SJCRH30 (cell line): ENCODE measurements around the gene TRPV2. TPM values are rescaled to one million over a fixed set of nuclear protein-coding genes. Genes with fewer than 3 reads are reported as not detected.
A peak's percentile ranks its signal among the peaks of the same experiment; 100 is the strongest.

Source experiments
- DNase-seq, 2 experiments: peaks; one replicate each; pipeline ENCODE4 v3.0.0-alpha.2; 2015 to 2020
- H3K27ac ChIP-seq: fragments of 250-450 bp; sonication (Bioruptor Pico); 2 replicates; pipeline ENCODE4 v1.5.1; 2020; ENCODE audit warnings: mild to moderate bottlenecking, moderate library complexity
- H3K27me3 ChIP-seq: fragments of 250-450 bp; sonication (Bioruptor Pico); 2 replicates; pipeline ENCODE4 v1.5.1; 2020; ENCODE audit warnings: mild to moderate bottlenecking, moderate library complexity
- H3K36me3 ChIP-seq: fragments of 250-450 bp; sonication (Bioruptor Pico); 2 replicates; pipeline ENCODE4 v1.5.1; 2020; ENCODE audit warnings: mild to moderate bottlenecking, moderate library complexity
- H3K4me1 ChIP-seq: fragments of 250-450 bp; sonication (Bioruptor Pico); 2 replicates; pipeline ENCODE4 v1.5.1; 2020; ENCODE audit warnings: mild to moderate bottlenecking, moderate library complexity
- H3K4me3 ChIP-seq: fragments of 250-450 bp; sonication (Bioruptor Pico); 2 replicates; pipeline ENCODE4 v1.5.1; 2020; ENCODE audit warnings: mild to moderate bottlenecking, moderate library complexity
- H3K9me3 ChIP-seq: fragments of 250-450 bp; sonication (Bioruptor Pico); replicated peaks from 2 replicates; pipeline ENCODE4 v1.5.1; 2020; ENCODE audit warnings: mild to moderate bottlenecking, moderate library complexity
- total RNA-seq: library from RNA; depleted of rRNA; stranded (reverse); fragments of >200 nt; shearing (Covaris generic); gene quantifications from 2 replicates; pipeline ENCODE4 v1.2.3, GENCODE V29; 2014

The TRPV2 gene
- total RNA-seq, 1 experiment from 2014 or later, result 0.42 TPM

GRCh38 chr17:16423226-16423872, 8.0 kb downstream of the TRPV2 start:
- H3K9me3 ChIP-seq, result no peaks in the 10 kb centered on the region
- H3K36me3 ChIP-seq, result no peaks in the 10 kb centered on the region
- H3K4me1 ChIP-seq, result peaks cover 43% of the 10 kb centered on the region
- H3K4me3 ChIP-seq, result no peak overlapping the region
- H3K27me3 ChIP-seq, result no peaks in the 10 kb centered on the region
- peak in 1 of 2 experiments; percentile 17 for DNase-seq
- no peak overlapping the region for H3K27ac ChIP-seq

DNA sequence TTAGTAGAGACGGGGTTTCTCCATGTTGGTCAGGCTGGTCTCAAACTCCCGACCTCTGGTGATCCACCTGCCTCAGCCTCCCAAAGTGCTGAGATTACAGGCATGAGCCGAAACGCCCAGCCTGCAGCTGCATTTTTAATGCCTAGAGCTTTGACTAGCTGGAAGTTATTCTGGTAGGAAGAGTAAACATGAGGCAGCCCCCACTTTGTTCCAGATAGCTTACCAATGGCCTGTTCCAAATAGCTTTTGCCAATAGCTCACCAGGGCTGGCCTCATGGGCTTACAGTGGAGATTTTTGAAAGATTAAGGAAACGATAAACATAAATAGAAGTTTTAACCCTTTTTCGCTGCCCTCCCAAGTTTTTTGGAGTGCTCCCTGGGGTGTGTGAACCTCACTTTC, 9.8 kb downstream of the TRPV2 start:
- H3K27ac ChIP-seq, result no peak overlapping the region; the same call in 1 of the 2 replicates
- H3K36me3 ChIP-seq, result no peaks in the 10 kb centered on the region
- H3K4me3 ChIP-seq, result no peak overlapping the region
- H3K27me3 ChIP-seq, result no peaks in the 10 kb centered on the region
- H3K9me3 ChIP-seq, result no peaks in the 10 kb centered on the region
- DNase-seq, result peak in 1 of 2 experiments; percentile 43
- peaks cover 26% of the 10 kb centered on the region for H3K4me1 ChIP-seq

DNA sequence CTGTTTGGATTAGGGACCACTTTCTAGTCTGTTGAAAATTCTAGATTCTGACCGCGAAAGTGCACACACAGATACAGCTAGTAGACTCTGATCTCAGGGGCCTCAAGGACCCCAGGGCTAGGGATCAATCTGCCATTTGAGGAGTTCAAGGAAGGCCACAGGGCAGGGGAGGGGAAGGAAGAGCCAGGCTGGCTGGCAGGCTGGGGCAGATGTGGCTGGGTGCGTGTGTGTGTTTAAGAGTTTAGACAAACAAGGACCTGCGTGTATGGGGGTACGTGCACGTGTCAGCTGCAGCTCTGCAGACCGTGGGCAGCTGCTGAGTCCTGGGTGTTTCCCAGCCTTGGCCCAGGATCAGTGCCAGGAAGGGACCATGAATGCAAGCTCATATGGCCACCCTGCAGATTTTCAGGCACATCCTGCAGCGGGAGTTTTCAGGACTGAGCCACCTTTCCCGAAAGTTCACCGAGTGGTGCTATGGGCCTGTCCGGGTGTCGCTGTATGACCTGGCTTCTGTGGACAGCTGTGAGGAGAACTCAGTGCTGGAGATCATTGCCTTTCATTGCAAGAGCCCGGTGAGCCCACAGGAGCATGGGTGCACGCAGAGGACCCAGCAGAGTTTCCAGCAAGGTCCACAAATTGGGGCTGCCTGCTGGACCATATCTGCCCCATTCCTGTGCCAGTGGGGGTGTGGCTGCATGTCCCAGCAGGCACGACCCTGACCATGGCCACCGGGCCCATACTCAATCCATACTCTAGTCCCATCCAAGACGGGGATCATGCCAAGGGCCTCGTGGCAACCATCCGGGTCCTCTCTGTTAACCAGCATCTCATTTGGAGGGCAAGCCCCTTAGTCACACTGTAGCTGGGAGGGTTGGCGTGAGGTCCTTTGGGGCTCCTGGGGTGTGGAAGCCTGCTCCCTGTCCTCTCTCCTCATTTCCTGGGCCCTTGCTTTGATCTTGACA, 10.6 kb downstream of the TRPV2 start:
- Histone ChIP-seq H3K4me3 (peak overlapping the region; percentile 0; the same call in 1 of the 2 replicates), H3K9me3 (no peaks in the 10 kb centered on the region), H3K27me3 (no peaks in the 10 kb centered on the region), H3K36me3 (no peaks in the 10 kb centered on the region), H3K4me1 (peaks cover 23% of the 10 kb centered on the region), H3K27ac (no peak overlapping the region; the same call in 1 of the 2 replicates)
- DNase-seq, result peak; percentile 85 to 90

GRCh38 chr17:16427020-16427419, 11.6 kb downstream of the TRPV2 start:
- H3K27ac ChIP-seq, result no peak overlapping the region
- peak in 1 of 2 experiments; percentile 6 for DNase-seq

DNA sequence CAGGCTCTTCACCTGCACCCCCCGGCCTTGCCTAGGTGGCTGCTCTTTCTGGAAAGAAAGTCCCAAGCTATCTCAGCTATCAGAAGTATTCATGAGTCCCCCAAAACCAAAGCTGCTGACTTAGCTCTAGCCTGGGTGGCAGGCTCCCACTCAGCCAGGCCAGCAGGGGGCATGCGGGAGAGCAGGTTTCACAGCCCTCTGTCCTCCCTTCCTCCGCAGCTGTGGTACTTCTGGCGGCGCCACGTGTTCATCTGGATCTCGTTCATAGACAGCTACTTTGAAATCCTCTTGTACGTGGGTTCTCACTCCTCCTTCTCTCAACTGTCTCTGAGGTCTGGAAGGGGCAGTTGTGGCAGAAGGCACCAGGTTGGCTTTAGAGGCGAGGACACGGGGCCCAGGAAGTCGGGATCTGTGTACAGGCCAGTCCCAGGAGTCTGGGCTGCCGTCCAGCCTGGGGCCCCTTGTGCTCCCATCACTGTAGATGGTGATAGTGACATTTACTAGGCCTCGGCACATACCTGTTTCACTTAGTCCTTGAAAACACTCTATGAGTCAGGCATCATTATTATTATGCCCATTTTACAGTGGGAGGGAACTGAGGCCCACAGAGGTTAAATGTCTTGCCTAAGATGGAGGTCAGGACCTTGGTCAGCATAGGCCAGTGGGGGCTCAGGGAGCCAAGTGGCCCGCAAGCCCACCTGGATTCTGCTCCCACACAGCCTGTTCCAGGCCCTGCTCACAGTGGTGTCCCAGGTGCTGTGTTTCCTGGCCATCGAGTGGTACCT, 12.9 kb downstream of the TRPV2 start:
- Histone ChIP-seq H3K27me3 (no peaks in the 10 kb centered on the region), H3K4me1 (peaks cover 23% of the 10 kb centered on the region), H3K36me3 (no peaks in the 10 kb centered on the region), H3K27ac (no peak overlapping the region), H3K4me3 (no peak overlapping the region), H3K9me3 (no peaks in the 10 kb centered on the region)
- DNase-seq, result peak; percentile 93 to 96

More at GRCh38 chr17:16427020-16427419, 11.6 kb downstream of the TRPV2 start:
- H3K4me1 ChIP-seq, result peaks cover 23% of the 10 kb centered on the region
- H3K9me3 ChIP-seq, result no peaks in the 10 kb centered on the region
- no peaks in the 10 kb centered on the region for H3K36me3 ChIP-seq
- H3K4me3 ChIP-seq, result no peak overlapping the region
- H3K27me3 ChIP-seq, result no peaks in the 10 kb centered on the region

DNA sequence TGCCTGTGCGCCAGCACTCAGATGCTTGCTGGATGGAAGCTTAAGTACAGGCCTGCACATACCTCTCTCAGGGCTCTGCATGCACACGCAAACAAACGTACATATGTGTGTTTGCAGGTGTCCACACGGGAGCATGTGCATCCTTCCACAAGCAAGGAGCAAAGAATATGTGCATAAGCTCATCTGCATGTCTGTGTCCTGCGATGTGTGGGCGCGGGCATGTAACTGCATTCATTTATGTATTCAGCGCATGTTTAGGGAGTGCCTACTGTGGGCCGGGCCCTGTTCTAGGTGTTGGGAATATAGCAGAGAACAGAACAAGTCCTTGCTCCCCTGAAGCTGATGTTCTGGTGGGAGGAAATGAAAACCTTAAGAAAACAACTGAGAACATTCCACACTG, 13.7 kb downstream of the TRPV2 start:
- Histone ChIP-seq H3K27me3 (no peaks in the 10 kb centered on the region), H3K4me3 (no peak overlapping the region), H3K27ac (no peak overlapping the region), H3K9me3 (no peaks in the 10 kb centered on the region), H3K4me1 (peaks cover 23% of the 10 kb centered on the region), H3K36me3 (no peaks in the 10 kb centered on the region)
- peak in 1 of 2 experiments; percentile 18 for DNase-seq

- H3K27me3 ChIP-seq, result no peaks in the 10 kb centered on the region
- peaks cover 16% of the 10 kb centered on the region for H3K4me1 ChIP-seq
- no peaks in the 10 kb centered on the region for H3K9me3 ChIP-seq
- H3K27ac ChIP-seq, result no peak overlapping the region
- no peak for DNase-seq
- H3K4me3 ChIP-seq, result no peak overlapping the region
- no peaks in the 10 kb centered on the region for H3K36me3 ChIP-seq
These were observed 15.3 kb downstream of the TRPV2 start for GRCh38 chr17:16430650-16431049.

- Histone ChIP-seq H3K4me3 (no peak overlapping the region), H3K27ac (no peak overlapping the region), H3K36me3 (no peaks in the 10 kb centered on the region), H3K4me1 (peaks cover 4% of the 10 kb centered on the region; the same call in 1 of the 2 replicates), H3K27me3 (no peaks in the 10 kb centered on the region), H3K9me3 (no peaks in the 10 kb centered on the region)
- DNase-seq, result peak in 1 of 2 experiments; percentile 7
These were observed 16.6 kb downstream of the TRPV2 start for GRCh38 chr17:16432017-16432416.

- Histone ChIP-seq H3K9me3 (no peaks in the 10 kb centered on the region), H3K36me3 (no peaks in the 10 kb centered on the region), H3K4me1 (peaks cover 4% of the 10 kb centered on the region), H3K27ac (no peak overlapping the region), H3K27me3 (no peaks in the 10 kb centered on the region), H3K4me3 (no peak overlapping the region)
- no peak for DNase-seq
These were observed 18.1 kb downstream of the TRPV2 start for GRCh38 chr17:16433514-16433913.

DNA sequence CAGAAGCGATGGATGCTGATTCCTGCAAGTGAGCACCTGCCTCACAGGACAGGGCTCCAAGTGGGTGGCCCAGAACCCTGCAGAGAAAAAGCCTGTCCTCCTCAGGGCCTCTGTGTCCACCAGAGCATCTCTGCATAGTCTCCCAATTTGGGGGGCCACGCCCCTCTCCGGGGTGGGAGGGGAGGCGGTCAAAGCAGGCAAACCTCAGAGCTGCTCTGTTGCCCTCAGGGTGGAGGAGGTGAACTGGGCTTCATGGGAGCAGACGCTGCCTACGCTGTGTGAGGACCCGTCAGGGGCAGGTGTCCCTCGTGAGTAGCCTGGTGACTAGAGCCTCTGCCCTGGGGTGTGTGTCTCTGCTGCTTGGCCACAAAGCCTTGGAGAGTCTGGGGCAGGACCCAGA, 19.3 kb downstream of the TRPV2 start:
- no peak overlapping the region for H3K27ac ChIP-seq
- no peaks in the 10 kb centered on the region for H3K27me3 ChIP-seq
- no peaks in the 10 kb centered on the region for H3K9me3 ChIP-seq
- peaks cover 4% of the 10 kb centered on the region for H3K4me1 ChIP-seq
- H3K36me3 ChIP-seq, result peaks cover 6% of the 10 kb centered on the region
- no peak for DNase-seq
- no peak overlapping the region for H3K4me3 ChIP-seq

- no peak overlapping the region for H3K27ac ChIP-seq
- H3K4me1 ChIP-seq, result peaks cover 17% of the 10 kb centered on the region
- no peak for DNase-seq
- no peaks in the 10 kb centered on the region for H3K9me3 ChIP-seq
- H3K4me3 ChIP-seq, result no peak overlapping the region
- H3K36me3 ChIP-seq, result peaks cover 22% of the 10 kb centered on the region
- no peaks in the 10 kb centered on the region for H3K27me3 ChIP-seq
These were observed 20.8 kb downstream of the TRPV2 start for GRCh38 chr17:16435925-16436886.

GRCh38 chr17:16437083-16437482, 21.7 kb downstream of the TRPV2 start:
- DNase-seq, result no peak
- H3K36me3 ChIP-seq, result peaks cover 31% of the 10 kb centered on the region
- H3K4me1 ChIP-seq, result peaks cover 24% of the 10 kb centered on the region
- H3K4me3 ChIP-seq, result no peak overlapping the region
- H3K9me3 ChIP-seq, result no peaks in the 10 kb centered on the region
- H3K27ac ChIP-seq, result no peak overlapping the region
- H3K27me3 ChIP-seq, result no peaks in the 10 kb centered on the region

DNA sequence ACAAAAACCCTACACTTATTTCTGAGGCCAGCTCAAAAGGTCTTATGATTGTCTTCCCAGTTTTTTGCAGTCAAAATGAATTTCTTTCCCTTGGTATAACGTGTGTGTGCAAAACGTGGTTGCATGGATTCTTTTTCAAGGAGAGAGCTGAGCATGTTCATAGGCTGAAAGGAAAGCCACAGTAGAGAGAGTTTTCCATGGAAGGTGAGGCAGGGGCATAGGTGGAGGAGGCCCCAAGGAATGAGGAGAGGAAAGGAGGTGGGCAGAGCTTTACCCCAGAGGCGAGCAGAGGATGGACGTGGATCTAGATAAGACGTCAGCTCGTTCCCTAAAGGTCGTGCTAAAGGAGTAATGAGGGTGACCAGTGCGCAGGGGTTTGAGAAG, 22.8 kb downstream of the TRPV2 start:
- Histone ChIP-seq H3K4me1 (peaks cover 35% of the 10 kb centered on the region), H3K27ac (peak overlapping the region; percentile 89), H3K36me3 (peaks cover 41% of the 10 kb centered on the region), H3K4me3 (peak overlapping the region; percentile 89), H3K27me3 (no peaks in the 10 kb centered on the region), H3K9me3 (no peaks in the 10 kb centered on the region)
- DNase-seq, result no peak
